Transverse colon (tissue), 4 donors: ENCODE results near the gene PLA2G4B. TPM values are rescaled to one million over a fixed set of nuclear protein-coding genes. Genes with fewer than 3 reads are reported as not detected.

Experiments used
- DNase-seq: peaks from one replicate; pipeline ENCODE4 v3.0.0-alpha.2; 2019
- H3K27ac ChIP-seq, 4 donors: fragments of 200-600 bp; sonication (generic); 2 replicates each; pipeline ENCODE4 v1.5.1; 2016 to 2018; ENCODE audit warnings: inconsistent platforms in 4 of 4
- H3K27me3 ChIP-seq: fragments of 200-600 bp; sonication (generic); 2 replicates; pipeline ENCODE4 v1.5.1; 2017; ENCODE audit warnings: inconsistent platforms
- H3K36me3 ChIP-seq, 4 donors: fragments of 200-600 bp; sonication (generic); 2 replicates each; pipeline ENCODE4 v1.5.1; 2017 to 2019; ENCODE audit warnings: inconsistent platforms in 4 of 4
- H3K4me1 ChIP-seq, 4 donors: fragments of 200-600 bp; sonication (generic); 2 replicates each; pipeline ENCODE4 v1.5.1; 2017 to 2020; ENCODE audit warnings: inconsistent platforms in 4 of 4
- H3K4me3 ChIP-seq, 4 donors: fragments of 200-600 bp; sonication (generic); 1 replicate in 1 of 4; 2 replicates in 3 of 4; pipeline versions ENCODE4 v1.5.1 to v1.6.1; 2017 to 2019; ENCODE audit warnings: inconsistent platforms in 4 of 4
- H3K9me3 ChIP-seq, 2 donors: fragments of 200-600 bp; sonication (generic); 2 replicates each; pipeline ENCODE4 v1.5.1; 2017 to 2019; ENCODE audit warnings: inconsistent platforms in 2 of 2
- CTCF ChIP-seq, 5 experiments: fragments of 200-600 bp in 3 of 5; fragments of 450-650 bp in 2 of 5; sonication (generic) in 3 of 5; IDR thresholded peaks; 1 replicate in 2 of 5; 2 replicates in 3 of 5; pipeline ENCODE4 v1.5.1; 2016 to 2017; ENCODE audit warnings: antibody characterized with exemption in 5 of 5, inconsistent platforms in 3 of 5, mild to moderate bottlenecking in 2 of 5, moderate library complexity in 1 of 5
- EP300 ChIP-seq: sonication (generic); formaldehyde crosslinking; IDR thresholded peaks from one replicate; pipeline ENCODE4 v1.6.1; 2017; ENCODE audit warnings: antibody characterized with exemption, low read depth
- POLR2A ChIP-seq: fragments of 450-650 bp; IDR thresholded peaks from one replicate; pipeline ENCODE4 v1.6.1; 2016; ENCODE audit warnings: antibody characterized with exemption, mild to moderate bottlenecking, moderate library complexity
- POLR2AphosphoS5 ChIP-seq, 3 donors: sonication (generic); formaldehyde crosslinking; IDR thresholded peaks; one replicate each; pipeline ENCODE4 v1.6.1; 2016; ENCODE audit warnings: antibody characterized with exemption in 3 of 3
- WGBS, 2 donors: methylation state at CpG; one replicate each; pipeline ENCODE4 v1.1.5; 2018; ENCODE audit warnings: low coverage in 1 of 2; 5-methylcytosine and 5-hydroxymethylcytosine counted together
- in situ Hi-C, 4 donors: fragments of 200-750 bp; cut with MboI; loops; one replicate each; pipeline versions ENCODE4 v1.15.0 to v1.15.1; 2017; ENCODE audit warnings: low sequenced_read_pairs in 3 of 4, low pct_ligation_motif_present in 1 of 4, low pct_unique_long_range_greater_than_20kb in 1 of 4
- intact Hi-C: fragments of 100-400 bp; cut with DNase I; formaldehyde crosslinking; loops from one replicate; pipeline ENCODE4 v1.15.1; 2023; ENCODE audit warnings: low total_unique reads
- total RNA-seq, 4 donors: library from RNA; depleted of rRNA; stranded (reverse); fragments of >200 nt; gene quantifications; one replicate each; pipeline ENCODE4 v1.1.0, GENCODE V29; 2016

The PLA2G4B gene
- total RNA-seq, 4 donors from 2014 or later = 1.6 to 5.2 (median 3.5) TPM; not detected in 1

GRCh38 chr15:41888662-41889253, 50.1 kb downstream of the PLA2G4B start:
- WGBS, 2 donors = 73% methylated on average over 7 of the region's 7 CpGs; no CpG with 5 or more reads in 1 of the 2 donors
- H3K9me3 ChIP-seq = no peaks in the 10 kb centered on the region
- H3K27ac ChIP-seq = no peak overlapping the region
- DNase-seq = no peak
- H3K4me3 ChIP-seq = no peak overlapping the region
- no peak for TF ChIP-seq POLR2A
- TF ChIP-seq POLR2AphosphoS5 (IDR thresholded peaks at IDR 0.05) = no peak
- in situ Hi-C loops (no loop called here), intact Hi-C loops (no loop called here)
- H3K4me1 ChIP-seq = peaks cover 4 to 11% (median 6%) of the 10 kb centered on the region in 4 donors
- no peaks in the 10 kb centered on the region for H3K36me3 ChIP-seq
- H3K27me3 ChIP-seq = no peaks in the 10 kb centered on the region

GRCh38 chr15:41890050-41890690, 51.5 kb downstream of the PLA2G4B start:
- Histone ChIP-seq H3K4me3 (no peak overlapping the region), H3K27ac (no peak overlapping the region), H3K27me3 (no peaks in the 10 kb centered on the region), H3K4me1 (peaks cover 13 to 25% (median 18%) of the 10 kb centered on the region in 4 donors), H3K36me3 (no peaks in the 10 kb centered on the region), H3K9me3 (no peaks in the 10 kb centered on the region)
- WGBS, 2 donors = 89% methylated on average over 6 of the region's 6 CpGs; no CpG with 5 or more reads in 1 of the 2 donors
- DNase-seq = no peak
- intact Hi-C loops = no loop called here
- TF ChIP-seq EP300 (no peak), CTCF (IDR thresholded peaks at IDR 0.05) (no peak), POLR2AphosphoS5 (IDR thresholded peaks at IDR 0.05) (no peak), POLR2A (no peak)
- in situ Hi-C loops = no loop called here

- Histone ChIP-seq H3K4me1 (peaks cover 13 to 25% (median 18%) of the 10 kb centered on the region in 4 donors), H3K36me3 (no peaks in the 10 kb centered on the region), H3K4me3 (no peak overlapping the region), H3K27ac (no peak overlapping the region), H3K27me3 (no peaks in the 10 kb centered on the region), H3K9me3 (no peaks in the 10 kb centered on the region)
- in situ Hi-C loops = no loop called here
- intact Hi-C loops = no loop called here
- 88% methylated on average over 6 of the region's 6 CpGs; no CpG with 5 or more reads in 1 of the 2 donors for WGBS, 2 donors
- no peak for DNase-seq
- TF ChIP-seq POLR2A (no peak), POLR2AphosphoS5 (IDR thresholded peaks at IDR 0.05) (no peak), EP300 (no peak), CTCF (IDR thresholded peaks at IDR 0.05) (no peak)
These were observed 52.6 kb downstream of the PLA2G4B start for GRCh38 chr15:41891226-41891625.

- in situ Hi-C loops = no loop called here
- no peak for DNase-seq
- WGBS, 2 donors = 60% methylated on average over 3 of the region's 3 CpGs; no CpG with 5 or more reads in 1 of the 2 donors
- TF ChIP-seq CTCF (IDR thresholded peaks at IDR 0.05) = no peak
- no peak for TF ChIP-seq POLR2A
- no peak for TF ChIP-seq POLR2AphosphoS5 (IDR thresholded peaks at IDR 0.05)
- TF ChIP-seq EP300 = no peak
- Histone ChIP-seq H3K9me3 (no peaks in the 10 kb centered on the region), H3K27ac (no peak overlapping the region), H3K27me3 (no peaks in the 10 kb centered on the region), H3K4me1 (peaks cover 13 to 25% (median 18%) of the 10 kb centered on the region in 4 donors), H3K4me3 (no peak overlapping the region), H3K36me3 (no peaks in the 10 kb centered on the region)
- intact Hi-C loops = no loop called here
These were observed 53.3 kb downstream of the PLA2G4B start for GRCh38 chr15:41891946-41892345.
